Ovary (tissue), 9 donors: Measurements from ENCODE around the gene LEFTY2. TPM values are rescaled to one million over a fixed set of nuclear protein-coding genes. Genes with fewer than 3 reads are reported as not detected.
"Not testable (repeated sequence)": the region's sequence is repeated elsewhere in the genome, so short reads cannot be mapped to it uniquely, and the experiment has no call there.

Source experiments
- DNase-seq, 5 donors: peaks; one replicate each; pipeline ENCODE4 v3.0.0-alpha.2; 2019 to 2020
- H3K27ac ChIP-seq, 2 donors: fragments of 200-600 bp; one replicate each; pipeline versions ENCODE4 v1.5.1 to v1.8.0; 2019 to 2022
- H3K27me3 ChIP-seq: fragments of 200-600 bp; one replicate; pipeline ENCODE4 v1.8.0; 2022
- H3K36me3 ChIP-seq: fragments of 200-600 bp; sonication (generic); one replicate; pipeline ENCODE4 v1.5.1; 2019
- H3K4me1 ChIP-seq: one replicate; pipeline ENCODE4 v1.8.1; 2013; ENCODE audit warnings: mild to moderate bottlenecking, moderate library complexity; ENCODE audit not compliant: insufficient read depth
- H3K4me3 ChIP-seq: fragments of 200-600 bp; sonication (generic); one replicate; pipeline ENCODE4 v1.5.1; 2017
- H3K9me3 ChIP-seq, 2 donors: fragments of 200-600 bp in 1 of 2; sonication (generic) in 1 of 2; one replicate each; pipeline versions ENCODE4 v1.5.1 to v1.8.1; 2013 to 2019; ENCODE audit warnings: mild to moderate bottlenecking in 1 of 2, moderate library complexity in 1 of 2
- CTCF ChIP-seq, 3 donors: fragments of 450-650 bp in 2 of 3; fragments of 200-600 bp in 1 of 3; IDR thresholded peaks; one replicate each; pipeline versions ENCODE4 v1.5.1 to v1.8.0; 2016 to 2022; ENCODE audit warnings: antibody characterized with exemption in 3 of 3, mild to moderate bottlenecking in 1 of 3
- EP300 ChIP-seq: sonication (generic); formaldehyde crosslinking; IDR thresholded peaks from one replicate; pipeline ENCODE4 v1.6.1; 2017; ENCODE audit warnings: antibody characterized with exemption
- POLR2A ChIP-seq: fragments of 450-650 bp; IDR thresholded peaks from one replicate; pipeline ENCODE4 v1.6.1; 2017; ENCODE audit warnings: antibody characterized with exemption, mild to moderate bottlenecking, moderate library complexity
- WGBS, 3 donors: extraction: QIAGEN DNeasy Blood & Tissue Kit in 1 of 3; methylation state at CpG; one replicate each; pipeline versions ENCODE4 v1.1.5 to v1.1.7; 2013 to 2017; 5-methylcytosine and 5-hydroxymethylcytosine counted together
- intact Hi-C, 4 donors: fragments of 100-400 bp; cut with DNase I; formaldehyde crosslinking; loops; one replicate each; pipeline versions ENCODE4 v1.11.0 to v1.15.1; 2022 to 2023
- polyA plus RNA-seq, 2 donors: library from polyadenylated mRNA; stranded (reverse); fragments of 200-250 nt in 1 of 2; fragments of 350-450 nt in 1 of 2; fragmentation: Illumina TruSeq in 1 of 2; extraction: RNeasy Lipid Tissue Mini Kit (QIAGEN cat#74804) in 1 of 2; gene quantifications; one replicate each; pipeline ENCODE4 v1.2.3, GENCODE V29; 2013 to 2014
- total RNA-seq, 7 donors: library from RNA; depleted of rRNA in 2 of 7; stranded (reverse); fragments of >200 nt in 2 of 7; fragmentation: NEBNext Ultra II Directional in 3 of 7; extraction: Animal tissue kit (Norgen Biotek cat#: 25700) in 3 of 7; gene quantifications; one replicate each; pipeline versions ENCODE4 v1.1.0 to v1.2.4, GENCODE V29; 2016 to 2023
- donor health status: DM: no; HTN: no; CAD: no; lungs with moderate emphysema.
- donor health status: DM: no; HTN: no; CAD: no.
- donor health status: Bipolar disorder and iron deficiency.
- donor health status: DM: yes; HTN: yes; CAD: no.
- donor health status: DM: no; HTN: no; CAD: no.
- donor health status: DM: yes; HTN: yes; CAD: no.

Gene LEFTY2
- total and polyA plus RNA-seq, 9 donors, result 9.7 to 196 (median 21.4) TPM

- intact Hi-C loops, result loop anchor here in 1 of 4 donors (10.0 kb wide), 1 partner anchor 200 kb away; the partner anchor contains the start of gene SRP9
- no peak overlapping the region for H3K27ac ChIP-seq
- TF ChIP-seq EP300, result no peak
- no peak for TF ChIP-seq POLR2A
- TF ChIP-seq CTCF (IDR thresholded peaks at IDR 0.05), result no peak
- peaks cover 3% of the 10 kb centered on the region for H3K4me1 ChIP-seq
- DNase-seq, result peak in 1 of 5 donors; percentile 12
- no peaks in the 10 kb centered on the region for H3K36me3 ChIP-seq
- 85 to 96% (median 90%) methylated on average over 9 to 10 of the region's 10 CpGs for WGBS, 3 donors
- H3K9me3 ChIP-seq, result no peaks in the 10 kb centered on the region
- H3K4me3 ChIP-seq, result no peak overlapping the region
- H3K27me3 ChIP-seq, result no peaks in the 10 kb centered on the region
Observed at GRCh38 chr1:225974454-225974853, 33.4 kb upstream of the LEFTY2 start.

GRCh38 chr1:225973158-225973557 lies 32.1 kb upstream of the LEFTY2 start:
- H3K27ac ChIP-seq, result no peak overlapping the region
- H3K9me3 ChIP-seq, result no peaks in the 10 kb centered on the region
- DNase-seq, result peak in 1 of 5 donors; percentile 2
- TF ChIP-seq CTCF (IDR thresholded peaks at IDR 0.05) (no peak), EP300 (no peak), POLR2A (no peak)
- no peak overlapping the region for H3K4me3 ChIP-seq
- 51 to 69% (median 54%) methylated on average over 5 of the region's 5 CpGs for WGBS, 3 donors
- peaks cover 1% of the 10 kb centered on the region for H3K4me1 ChIP-seq
- H3K27me3 ChIP-seq, result no peaks in the 10 kb centered on the region
- intact Hi-C loops, result loop anchor here in 1 of 4 donors (10.0 kb wide), 1 partner anchor 198 kb away; the partner anchor contains the start of gene SRP9
- H3K36me3 ChIP-seq, result no peaks in the 10 kb centered on the region

GRCh38 chr1:225972344-225973152 lies 31.5 kb upstream of the LEFTY2 start:
- Histone ChIP-seq H3K4me1 (peaks cover 1% of the 10 kb centered on the region), H3K27me3 (no peaks in the 10 kb centered on the region), H3K27ac (no peak overlapping the region), H3K36me3 (no peaks in the 10 kb centered on the region), H3K9me3 (no peaks in the 10 kb centered on the region), H3K4me3 (no peak overlapping the region)
- DNase-seq, result peak in 1 of 5 donors; percentile 10
- TF ChIP-seq CTCF (IDR thresholded peaks at IDR 0.05) (no peak), POLR2A (no peak), EP300 (no peak)
- 87 to 91% (median 91%) methylated on average over 15 of the region's 15 CpGs for WGBS, 3 donors
- intact Hi-C loops, result loop anchor here in 1 of 4 donors (10.0 kb wide), 1 partner anchor 198 kb away; the partner anchor contains the start of gene SRP9

GRCh38 chr1:225970592-225971157 lies 29.7 kb upstream of the LEFTY2 start:
- not testable (repeated sequence) for H3K27ac ChIP-seq, H3K9me3 ChIP-seq, H3K4me3 ChIP-seq, H3K4me1 ChIP-seq, H3K36me3 ChIP-seq, H3K27me3 ChIP-seq
- WGBS, 3 donors, result 83 to 90% (median 87%) methylated on average over 16 of the region's 16 CpGs
- peak in 1 of 5 donors; percentile 4 for DNase-seq
- intact Hi-C loops, result loop anchor here in 1 of 4 donors (10.0 kb wide), 1 partner anchor 196 kb away; the partner anchor contains the start of gene SRP9

- H3K27ac ChIP-seq, H3K9me3 ChIP-seq, H3K4me3 ChIP-seq, H3K4me1 ChIP-seq, H3K36me3 ChIP-seq, H3K27me3 ChIP-seq: not testable (repeated sequence)
- 93 to 98% (median 97%) methylated on average over 11 to 28 of the region's 28 CpGs for WGBS, 3 donors
- intact Hi-C loops, result loop anchor here in 1 of 4 donors (10.0 kb wide), 1 partner anchor 195 kb away; the partner anchor contains the start of gene SRP9
- DNase-seq, result peak in 1 of 5 donors; percentile 5
Observed at GRCh38 chr1:225969751-225970150, 28.7 kb upstream of the LEFTY2 start.
